SK-N-SH (cell line): ENCODE data around the gene RBBP8NL. TPM values are rescaled to one million over a fixed set of nuclear protein-coding genes. Genes with fewer than 3 reads are reported as not detected.

Source experiments
- CTCF ChIA-PET: fragments of 300-600, 350-600 bp; formaldehyde crosslinking; extraction: SDS; loops from one replicate; lab custom pipeline; 2021; lab: Yijun Ruan, JAX
- POLR2A ChIA-PET: fragments of 350-600 bp; sonication (Branson Sonifier 250); formaldehyde crosslinking; extraction: SDS; loops from one replicate; lab custom pipeline; 2020; ENCODE audit warnings: antibody characterized with exemption, inconsistent platforms; lab: Yijun Ruan, JAX
- DNase-seq: peaks from one replicate; pipeline ENCODE4 v3.0.0; 2012
- H2AFZ ChIP-seq: fragments of 200-600 bp; sonication (generic); 2 replicates; pipeline ENCODE4 v1.8.1; 2016; ENCODE audit warnings: antibody characterized with exemption, mild to moderate bottlenecking, low read depth
- H3F3A ChIP-seq: fragments of 200-600 bp; sonication (generic); replicated peaks from 2 replicates; pipeline ENCODE3; 2016; ENCODE audit warnings: antibody characterized with exemption, mild to moderate bottlenecking; ENCODE audit not compliant: insufficient read depth
- H3K27ac ChIP-seq, 2 experiments: fragments of 200-500 bp in 1 of 2; fragments of 200-600 bp in 1 of 2; sonication (Bioruptor generic) in 1 of 2; sonication (generic), shearing (Covaris generic) in 1 of 2; 2 replicates each; pipeline versions ENCODE4 v1.5.1 to v1.6.1; 2014 to 2016; ENCODE audit warnings: low read depth in 2 of 2, inconsistent platforms in 1 of 2, low read length in 1 of 2, mild to moderate bottlenecking in 1 of 2, mixed read lengths in 1 of 2
- H3K27me3 ChIP-seq: fragments of 200-600 bp; sonication (generic), shearing (Covaris generic); 2 replicates; pipeline ENCODE4 v1.6.1; 2016; ENCODE audit warnings: mixed run types; ENCODE audit not compliant: insufficient read depth
- H3K36me3 ChIP-seq, 2 experiments: fragments of 200-500 bp in 1 of 2; fragments of 200-600 bp in 1 of 2; sonication (Bioruptor generic) in 1 of 2; sonication (generic) in 1 of 2; replicated peaks in 1 of 2; 2 replicates each; pipeline versions ENCODE3 to v1.5.1; 2014 to 2016; ENCODE audit warnings: low read length in 1 of 2, mild to moderate bottlenecking in 1 of 2; ENCODE audit not compliant: insufficient read depth in 2 of 2, control insufficient read depth in 1 of 2
- H3K4me1 ChIP-seq, 2 experiments: fragments of 200-500 bp in 1 of 2; fragments of 200-600 bp in 1 of 2; sonication (Bioruptor generic) in 1 of 2; sonication (generic), shearing (Covaris generic) in 1 of 2; 2 replicates each; pipeline versions ENCODE4 v1.5.1 to v1.6.1; 2014 to 2016; ENCODE audit warnings: low read depth in 1 of 2, low read length in 1 of 2, mixed run types in 1 of 2; ENCODE audit not compliant: insufficient read depth in 2 of 2, control insufficient read depth in 1 of 2
- H3K4me2 ChIP-seq: fragments of 200-600 bp; sonication (generic), shearing (Covaris generic); 2 replicates; pipeline ENCODE4 v1.6.1; 2017; ENCODE audit warnings: mixed run types
- H3K4me3 ChIP-seq, 2 experiments: fragments of 200-500 bp in 1 of 2; fragments of 200-600 bp in 1 of 2; sonication (Bioruptor generic) in 1 of 2; sonication (generic), shearing (Covaris generic) in 1 of 2; 2 replicates each; pipeline versions ENCODE4 v1.5.1 to v1.8.1; 2014 to 2016; ENCODE audit warnings: low read depth in 2 of 2, inconsistent platforms in 1 of 2, low read length in 1 of 2, mild to moderate bottlenecking in 1 of 2, mixed read lengths in 1 of 2, moderate library complexity in 1 of 2
- H3K79me2 ChIP-seq: fragments of 200-600 bp; sonication (generic); 2 replicates; pipeline ENCODE4 v1.8.1; 2017; ENCODE audit warnings: mild to moderate bottlenecking; ENCODE audit not compliant: insufficient read depth
- H3K9ac ChIP-seq: fragments of 200-600 bp; sonication (generic); 2 replicates; pipeline ENCODE4 v1.6.1; 2017; ENCODE audit warnings: mixed run types
- H3K9me2 ChIP-seq: fragments of 200-600 bp; sonication (generic); 2 replicates; pipeline ENCODE4 v1.6.1; 2017; ENCODE audit warnings: mixed run types
- H3K9me3 ChIP-seq: fragments of 200-600 bp; sonication (generic); 2 replicates; pipeline ENCODE4 v1.6.1; 2017; ENCODE audit warnings: mixed run types, mild to moderate bottlenecking, moderate library complexity
- H4K20me1 ChIP-seq: fragments of 200-600 bp; sonication (generic); 2 replicates; pipeline ENCODE4 v1.6.1; 2017; ENCODE audit warnings: mild to moderate bottlenecking, mixed run types; ENCODE audit not compliant: insufficient read depth
- CHD2 ChIP-seq: fragments of 150-350 bp; IDR thresholded peaks from 2 replicates; pipeline ENCODE4 v1.6.1; 2018; ENCODE audit warnings: low read length; ENCODE audit not compliant: partially characterized antibody
- FOSL2 ChIP-seq: IDR thresholded peaks from 2 replicates; pipeline ENCODE4 v1.4.0; 2012; ENCODE audit warnings: low read depth, mild to moderate bottlenecking, moderate library complexity, borderline replicate concordance
- GABPA ChIP-seq: IDR thresholded peaks from 2 replicates; pipeline ENCODE4 v1.4.0; 2012; ENCODE audit warnings: low read depth, mild to moderate bottlenecking
- GATA2 ChIP-seq: sonication (generic); formaldehyde crosslinking; IDR thresholded peaks from 2 replicates; pipeline ENCODE4 v1.5.0; 2020; ENCODE audit warnings: mild to moderate bottlenecking, missing genetic modification reagents
- NRF1 ChIP-seq: IDR thresholded peaks from 2 replicates; pipeline ENCODE4 v1.6.1; 2012; ENCODE audit warnings: low read depth, mild to moderate bottlenecking, low read length
- RAD21 ChIP-seq: IDR thresholded peaks from 2 replicates; pipeline ENCODE4 v1.6.1; 2012; ENCODE audit warnings: mild to moderate bottlenecking, low read length
- RCOR1 ChIP-seq: fragments of 150-350 bp; IDR thresholded peaks from 2 replicates; pipeline ENCODE4 v1.6.1; 2017; ENCODE audit warnings: antibody characterized with exemption, low read length
- REST ChIP-seq: IDR thresholded peaks from 2 replicates; pipeline ENCODE4 v1.6.1; 2012; ENCODE audit warnings: mild to moderate bottlenecking, low read depth, low read length, moderate library complexity
- SIN3A ChIP-seq: IDR thresholded peaks from 2 replicates; pipeline ENCODE4 v1.6.1; 2012; ENCODE audit warnings: low read depth, mild to moderate bottlenecking, low read length, moderate library complexity, borderline replicate concordance
- USF2 ChIP-seq: fragments of 150-350 bp; IDR thresholded peaks from 2 replicates; pipeline ENCODE4 v1.6.1; 2017; ENCODE audit warnings: antibody characterized with exemption, low read length, low read depth, borderline replicate concordance
- YY1 ChIP-seq: IDR thresholded peaks from 2 replicates; pipeline ENCODE4 v1.4.0; 2012; ENCODE audit warnings: low read depth, mild to moderate bottlenecking
- WGBS: methylation state at CpG from one replicate; pipeline ENCODE4 v1.1.6; 2017; ENCODE audit warnings: low lambda C conversion rate; 5-methylcytosine and 5-hydroxymethylcytosine counted together
- polyA plus RNA-seq, 3 experiments: library from polyadenylated mRNA; depleted of rRNA; stranded (reverse); fragments of >200 nt; gene quantifications; 2 replicates each; pipeline ENCODE4 v1.2.3, GENCODE V29; 2012

RBBP8NL gene
- polyA plus RNA-seq, 1 of the 3 experiments (the other 2 are of a cell fraction) = not detected

GRCh38 chr20:62416651-62417637, 10.4 kb downstream of the RBBP8NL start:
- ChIA-PET POLR2A (no interaction called here), CTCF (interaction anchor here (1.6 kb wide), 1 partner anchor 200 kb away, joined by 5 read pairs; no protein-coding TSS in a partner anchor)
- H3K4me1 ChIP-seq = no peaks in the 10 kb centered on the region; a peak in 1 of 4 replicates
- 64% methylated on average over 28 of the region's 43 CpGs for WGBS
- H3K36me3 ChIP-seq = no peaks in the 10 kb centered on the region
- DNase-seq = no peak
- no peaks in the 10 kb centered on the region for H3F3A ChIP-seq
- no peaks in the 10 kb centered on the region for H3K79me2 ChIP-seq
- H3K9me2 ChIP-seq = no peaks in the 10 kb centered on the region
- no peaks in the 10 kb centered on the region for H4K20me1 ChIP-seq
- H3K4me3 ChIP-seq = no peak overlapping the region
- no peak overlapping the region for H3K4me2 ChIP-seq
- no peaks in the 10 kb centered on the region for H3K9me3 ChIP-seq
- no peak overlapping the region for H3K27ac ChIP-seq
- no peak overlapping the region for H2AFZ ChIP-seq
- TF ChIP-seq GABPA (no peak), RCOR1 (no peak), USF2 (no peak), CHD2 (no peak), GATA2 (CRISPR knock-in tag) (no peak), NRF1 (no peak)
- no peaks in the 10 kb centered on the region for H3K27me3 ChIP-seq
- H3K9ac ChIP-seq = no peak overlapping the region

GRCh38 chr20:62415354-62416111, 11.8 kb downstream of the RBBP8NL start:
- no peak for TF ChIP-seq SIN3A
- no peak for TF ChIP-seq YY1
- TF ChIP-seq RCOR1 = no peak
- no peak for TF ChIP-seq REST
- no peak for TF ChIP-seq FOSL2
- TF ChIP-seq RAD21 = no peak
- no peaks in the 10 kb centered on the region for H3F3A ChIP-seq
- H3K27ac ChIP-seq = no peak overlapping the region
- CTCF ChIA-PET = interaction anchor here (1.6 kb wide), 1 partner anchor 201 kb away, joined by 5 read pairs; no protein-coding TSS in a partner anchor
- peaks cover 0 to 9% of the 10 kb centered on the region in 2 experiments; a peak in 1 of 4 replicates for H3K4me1 ChIP-seq
- no peaks in the 10 kb centered on the region for H3K27me3 ChIP-seq
- WGBS = 55% methylated on average over 10 of the region's 24 CpGs
- H3K9me2 ChIP-seq = no peaks in the 10 kb centered on the region
- DNase-seq = no peak
- no peaks in the 10 kb centered on the region for H3K9me3 ChIP-seq
- H3K4me3 ChIP-seq = no peak overlapping the region
- POLR2A ChIA-PET = no interaction called here
- H4K20me1 ChIP-seq = no peaks in the 10 kb centered on the region
- H3K4me2 ChIP-seq = no peak overlapping the region
- H3K79me2 ChIP-seq = no peaks in the 10 kb centered on the region
- no peak overlapping the region for H3K9ac ChIP-seq
- no peaks in the 10 kb centered on the region for H3K36me3 ChIP-seq
- no peak overlapping the region for H2AFZ ChIP-seq
